A549 (cell line): ENCODE data around the gene CERS6. TPM values are rescaled to one million over a fixed set of nuclear protein-coding genes. Genes with fewer than 3 reads are reported as not detected.

Experiments
- ATAC-seq, 2 experiments: fragments of 200-7000 bp in 1 of 2; fragments of >200 bp in 1 of 2; cut with Nextera tagmentation in 1 of 2; cut with Tn5 transposase in 1 of 2; 3 replicates each; pipeline versions ENCODE4 v1.8.0 to v1.9.1; 2018 to 2020; ENCODE audit warnings: mild to moderate bottlenecking in 1 of 2, moderate library complexity in 1 of 2
- CTCF ChIA-PET: fragments of 300-600 bp; sonication (Branson Sonifier 250); formaldehyde crosslinking; extraction: SDS; loops from one replicate; lab custom pipeline; 2021; ENCODE audit warnings: antibody characterized with exemption, inconsistent platforms; lab: Yijun Ruan, JAX
- POLR2A ChIA-PET: fragments of 350-600 bp; formaldehyde crosslinking; extraction: SDS; loops from one replicate; lab custom pipeline; 2021; ENCODE audit warnings: antibody characterized with exemption, inconsistent platforms; lab: Yijun Ruan, JAX
- DNase-seq, 2 experiments: peaks; one replicate each; pipeline versions ENCODE4 v3.0.0 to v3.0.0-alpha.2; 2011 to 2016; ENCODE audit warnings: low read depth in 1 of 2, low spot score in 1 of 2
- FAIRE-seq: peaks from 2 replicates; lab custom pipeline; 2011; peaks lifted over from hg19 to GRCh38; lab: Jason Lieb, UNC
- H3K27ac ChIP-seq, 2 experiments: fragments of >200 bp; sonication (Bioruptor Twin); formaldehyde crosslinking; 3 replicates each; pipeline ENCODE4 v1.5.1; 2016 to 2017
- H3K4me1 ChIP-seq: fragments of >200 bp; sonication (Bioruptor Twin); formaldehyde crosslinking; 3 replicates; pipeline ENCODE4 v1.6.1; 2016
- H3K4me2 ChIP-seq: fragments of >200 bp; sonication (Bioruptor Twin); formaldehyde crosslinking; 3 replicates; pipeline ENCODE4 v1.6.1; 2016
- H3K4me3 ChIP-seq: fragments of >200 bp; sonication (Bioruptor Twin); formaldehyde crosslinking; 3 replicates; pipeline ENCODE4 v1.5.1; 2016
- H3K9me3 ChIP-seq: fragments of >200 bp; sonication (Bioruptor Twin); formaldehyde crosslinking; 3 replicates; pipeline ENCODE4 v1.6.1; 2016
- BHLHE40 ChIP-seq: IDR thresholded peaks from 2 replicates; pipeline ENCODE4 v1.6.1; 2012; ENCODE audit warnings: low read depth, low read length, inconsistent platforms
- CBX8 ChIP-seq: fragments of 200-600 bp; sonication (generic); IDR thresholded peaks from 2 replicates; pipeline ENCODE4 v1.6.1; 2016
- CHD4 ChIP-seq: fragments of 200-600 bp; sonication (generic); IDR thresholded peaks from 2 replicates; pipeline ENCODE4 v1.6.1; 2016; ENCODE audit warnings: antibody characterized with exemption, mild to moderate bottlenecking, borderline replicate concordance
- EHF ChIP-seq: fragments of 250-450 bp; sonication (Bioruptor Pico); IDR thresholded peaks from 2 replicates; pipeline ENCODE4 v1.5.0; 2020; ENCODE audit warnings: mild to moderate bottlenecking
- FOSB ChIP-seq: fragments of 250-450 bp; sonication (Bioruptor Pico); IDR thresholded peaks from 2 replicates; pipeline ENCODE4 v1.5.0; 2020; ENCODE audit warnings: mild to moderate bottlenecking, moderate library complexity
- FOXS1 ChIP-seq: fragments of 250-450 bp; sonication (Bioruptor Pico); IDR thresholded peaks from 2 replicates; pipeline ENCODE4 v1.5.0; 2020; ENCODE audit warnings: mild to moderate bottlenecking, moderate library complexity
- HDAC2 ChIP-seq: fragments of 200-600 bp; sonication (generic); IDR thresholded peaks from 2 replicates; pipeline ENCODE4 v1.6.1; 2016
- HEYL ChIP-seq: fragments of 250-450 bp; sonication (Bioruptor Pico); IDR thresholded peaks from 2 replicates; pipeline ENCODE4 v1.8.0; 2021; ENCODE audit warnings: mild to moderate bottlenecking, moderate library complexity
- HOXB13 ChIP-seq: fragments of 250-450 bp; sonication (Bioruptor Pico); IDR thresholded peaks from 2 replicates; pipeline ENCODE4 v1.5.0; 2020; ENCODE audit warnings: low read depth, mild to moderate bottlenecking, moderate library complexity
- HOXB5 ChIP-seq: fragments of 250-450 bp; sonication (Bioruptor Pico); IDR thresholded peaks from 2 replicates; pipeline ENCODE4 v1.5.0; 2020; ENCODE audit warnings: mild to moderate bottlenecking, moderate library complexity
- JUNB ChIP-seq: fragments of >200 bp; sonication (Bioruptor Twin); formaldehyde crosslinking; IDR thresholded peaks from 2 replicates; pipeline ENCODE4 v1.6.1; 2016
- KDM1A ChIP-seq: fragments of 200-600 bp; sonication (generic); IDR thresholded peaks from 2 replicates; pipeline ENCODE4 v1.6.1; 2016; ENCODE audit warnings: low read depth, mild to moderate bottlenecking
- MAFK ChIP-seq: fragments of 450-650 bp; IDR thresholded peaks from 2 replicates; pipeline ENCODE4 v1.6.1; 2014; ENCODE audit not compliant: partially characterized antibody
- MAZ ChIP-seq: fragments of 150-350 bp; IDR thresholded peaks from 2 replicates; pipeline ENCODE4 v1.6.1; 2014; ENCODE audit warnings: antibody characterized with exemption, low read depth, low read length, borderline replicate concordance
- NFE2L2 ChIP-seq: fragments of 150-350 bp; conservative IDR thresholded peaks from 2 replicates; pipeline ENCODE4 v1.6.1; 2014; ENCODE audit warnings: low read length
- NR3C1 ChIP-seq: fragments of >200 bp; sonication (Bioruptor Twin); formaldehyde crosslinking; IDR thresholded peaks from 3 replicates; pipeline ENCODE4 v1.6.1; 2017
- PHF8 ChIP-seq: fragments of 200-600 bp; sonication (generic); IDR thresholded peaks from 2 replicates; pipeline ENCODE4 v1.6.1; 2016; ENCODE audit warnings: low read depth, mild to moderate bottlenecking, antibody characterized with exemption, moderate library complexity, borderline replicate concordance
- RFX5 ChIP-seq: fragments of 450-650 bp; IDR thresholded peaks from 2 replicates; pipeline ENCODE4 v1.7.1; 2014; ENCODE audit warnings: antibody characterized with exemption, mild to moderate bottlenecking, moderate library complexity
- RNF2 ChIP-seq: fragments of 200-600 bp; sonication (generic); IDR thresholded peaks from 2 replicates; pipeline ENCODE4 v1.6.1; 2016; ENCODE audit warnings: low read depth, mild to moderate bottlenecking, antibody characterized with exemption, moderate library complexity, borderline replicate concordance
- SREBF2 ChIP-seq: fragments of 450-650 bp; IDR thresholded peaks from 2 replicates; pipeline ENCODE4 v1.6.1; 2014; ENCODE audit warnings: mild to moderate bottlenecking, moderate library complexity
- TP53 ChIP-seq: fragments of 250-450 bp; sonication (Bioruptor Pico); IDR thresholded peaks from 2 replicates; pipeline ENCODE4 v1.5.0; 2021; ENCODE audit warnings: mild to moderate bottlenecking, moderate library complexity
- WGBS: methylation state at CpG from one replicate; pipeline ENCODE4 v1.1.6; 2017; ENCODE audit errors: missing lambda C conversion rate; 5-methylcytosine and 5-hydroxymethylcytosine counted together
- polyA plus RNA-seq, 4 experiments: library from polyadenylated mRNA; depleted of rRNA in 3 of 4; stranded (reverse); fragments of >200 nt; fragmentation: RNase III in 1 of 4; extraction: RNeasy Plus Mini Kit Qiagen cat#74134 plus additional on column Dnase treatment in 1 of 4; gene quantifications; 2 replicates in 3 of 4; 3 replicates in 1 of 4; pipeline ENCODE4 v1.2.3, GENCODE V29; 2011 to 2017
- TF ChIP-seq, protein P1 (sequence below): fragments of 250-450 bp; sonication (Bioruptor Pico); IDR thresholded peaks from 2 replicates; pipeline ENCODE4 v1.5.0; 2020; ENCODE audit warnings: low read depth, mild to moderate bottlenecking, moderate library complexity
- TF ChIP-seq, protein P2 (sequence below): IDR thresholded peaks from 2 replicates; pipeline ENCODE4 v1.6.1; 2012
- TF ChIP-seq, protein P3 (sequence below): fragments of 150-350 bp; IDR thresholded peaks from 2 replicates; pipeline ENCODE4 v1.6.1; 2014; ENCODE audit warnings: low read depth, mild to moderate bottlenecking, low read length

CERS6 gene
- polyA plus RNA-seq, 2 of the 4 experiments (the other 2 are of a cell fraction) = 12.0 to 16.9 TPM

DNA sequence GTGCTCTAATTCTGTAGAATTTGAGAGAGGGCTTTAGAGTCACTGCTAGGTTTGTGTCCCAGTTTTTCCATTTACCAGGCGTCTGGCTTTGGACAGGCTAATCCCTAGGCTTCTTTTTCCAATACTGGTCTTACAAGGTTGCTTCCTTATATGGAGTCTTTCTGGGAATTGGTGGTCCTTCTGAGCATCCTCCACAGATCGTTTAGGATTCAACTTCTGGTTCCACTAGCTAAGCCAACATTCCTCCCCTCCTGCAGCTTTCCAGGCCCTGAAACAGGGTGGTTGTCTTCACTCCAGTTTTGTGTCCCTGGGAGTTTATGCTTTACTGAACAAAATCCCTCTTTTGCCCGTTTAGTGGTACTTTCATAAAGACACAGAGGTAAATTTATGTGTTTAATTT lies 170.6 kb downstream of the CERS6 start:
- Histone ChIP-seq H3K27ac (no peak overlapping the region), H3K4me2 (no peak overlapping the region), H3K4me3 (no peak overlapping the region), H3K4me1 (peaks cover 15% of the 10 kb centered on the region), H3K9me3 (no peaks in the 10 kb centered on the region)
- TF ChIP-seq, protein P1, sequence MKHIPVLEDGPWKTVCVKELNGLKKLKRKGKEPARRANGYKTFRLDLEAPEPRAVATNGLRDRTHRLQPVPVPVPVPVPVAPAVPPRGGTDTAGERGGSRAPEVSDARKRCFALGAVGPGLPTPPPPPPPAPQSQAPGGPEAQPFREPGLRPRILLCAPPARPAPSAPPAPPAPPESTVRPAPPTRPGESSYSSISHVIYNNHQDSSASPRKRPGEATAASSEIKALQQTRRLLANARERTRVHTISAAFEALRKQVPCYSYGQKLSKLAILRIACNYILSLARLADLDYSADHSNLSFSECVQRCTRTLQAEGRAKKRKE (CRISPR knock-in tag) = no peak
- TF ChIP-seq NR3C1 (no peak), BHLHE40 (no peak), CBX8 (no peak), KDM1A (no peak), TP53 (no peak)
- TF ChIP-seq, protein P2, sequence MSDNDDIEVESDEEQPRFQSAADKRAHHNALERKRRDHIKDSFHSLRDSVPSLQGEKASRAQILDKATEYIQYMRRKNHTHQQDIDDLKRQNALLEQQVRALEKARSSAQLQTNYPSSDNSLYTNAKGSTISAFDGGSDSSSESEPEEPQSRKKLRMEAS = no peak
- no peak for ATAC-seq
- DNase-seq = no peak
- 80% methylated on average over 3 of the region's 3 CpGs for WGBS
- ChIA-PET POLR2A (no interaction called here), CTCF (interaction anchor here (0.6 kb wide), 1 partner anchor 157 kb away, joined by 3 read pairs; no protein-coding TSS in a partner anchor)
- no peak for FAIRE-seq

DNA sequence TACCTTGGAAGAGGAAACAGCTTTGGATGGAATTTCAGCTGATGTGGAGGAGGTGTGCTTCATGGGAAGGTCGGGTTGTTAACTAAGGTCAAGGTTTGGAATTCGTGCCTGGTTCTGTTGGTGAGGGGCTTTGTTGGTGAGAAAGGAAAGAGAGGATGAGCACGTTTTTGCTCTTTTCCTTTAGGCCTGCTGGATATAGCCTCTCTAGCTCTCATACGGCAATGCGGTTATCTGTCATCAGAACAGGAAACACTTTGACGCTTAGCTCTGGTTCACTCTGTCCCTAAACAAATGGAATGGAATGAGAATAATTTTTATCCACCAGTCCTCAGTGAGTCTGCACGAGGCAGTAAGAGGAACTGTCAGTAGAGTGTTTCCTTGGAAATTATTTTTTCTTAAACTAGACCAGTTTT lies 176.6 kb downstream of the CERS6 start:
- H3K4me1 ChIP-seq = no peaks in the 10 kb centered on the region
- no peak for TF ChIP-seq HOXB5
- TF ChIP-seq, all 56 proteins: peak for 0
- WGBS = 81% methylated on average over 7 of the region's 7 CpGs
- no peak for ATAC-seq
- H3K4me2 ChIP-seq = no peak overlapping the region
- DNase-seq = no peak
- H3K4me3 ChIP-seq = no peak overlapping the region
- ChIA-PET POLR2A (no interaction called here), CTCF (interaction anchor here (1.4 kb wide), 1 partner anchor 11 kb away, joined by 5 read pairs; no protein-coding TSS in a partner anchor)
- H3K27ac ChIP-seq = no peak overlapping the region
- FAIRE-seq = no peak
- no peaks in the 10 kb centered on the region for H3K9me3 ChIP-seq

DNA sequence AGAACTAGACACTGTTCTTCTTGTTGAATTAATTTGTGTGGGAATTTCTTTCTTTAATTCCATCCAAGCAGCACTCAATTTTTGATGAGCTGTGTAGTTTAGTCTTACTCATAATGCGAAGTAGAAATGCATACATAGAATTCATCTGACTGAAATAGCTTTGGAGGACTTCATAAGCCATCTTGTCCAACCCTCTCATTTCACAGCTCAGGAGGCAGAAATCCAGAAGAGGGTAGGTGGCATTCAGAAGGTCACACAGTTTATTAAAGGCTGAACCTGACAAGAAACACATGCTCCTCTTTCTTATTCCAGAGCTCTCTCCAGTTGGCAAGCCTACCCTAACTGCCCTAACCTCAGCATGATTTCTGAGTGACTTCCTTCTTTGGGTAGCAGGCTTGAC lies 177.1 kb downstream of the CERS6 start:
- H3K4me1 ChIP-seq = no peaks in the 10 kb centered on the region
- 95% methylated on average over 1 of the region's 1 CpG for WGBS
- ATAC-seq (no peak), FAIRE-seq (no peak)
- no peaks in the 10 kb centered on the region for H3K9me3 ChIP-seq
- CTCF ChIA-PET = interaction anchor here (1.4 kb wide), 1 partner anchor 11 kb away, joined by 5 read pairs; no protein-coding TSS in a partner anchor
- no peak for TF ChIP-seq MAFK
- TF ChIP-seq TP53 = no peak
- TF ChIP-seq, protein P3, sequence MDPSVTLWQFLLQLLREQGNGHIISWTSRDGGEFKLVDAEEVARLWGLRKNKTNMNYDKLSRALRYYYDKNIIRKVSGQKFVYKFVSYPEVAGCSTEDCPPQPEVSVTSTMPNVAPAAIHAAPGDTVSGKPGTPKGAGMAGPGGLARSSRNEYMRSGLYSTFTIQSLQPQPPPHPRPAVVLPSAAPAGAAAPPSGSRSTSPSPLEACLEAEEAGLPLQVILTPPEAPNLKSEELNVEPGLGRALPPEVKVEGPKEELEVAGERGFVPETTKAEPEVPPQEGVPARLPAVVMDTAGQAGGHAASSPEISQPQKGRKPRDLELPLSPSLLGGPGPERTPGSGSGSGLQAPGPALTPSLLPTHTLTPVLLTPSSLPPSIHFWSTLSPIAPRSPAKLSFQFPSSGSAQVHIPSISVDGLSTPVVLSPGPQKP = no peak
- TF ChIP-seq SREBF2 = no peak
- no peak for TF ChIP-seq FOSB (CRISPR knock-in tag)
- TF ChIP-seq CHD4 = no peak
- no peak for TF ChIP-seq NFE2L2
- TF ChIP-seq, protein P1 (CRISPR knock-in tag) = no peak
- TF ChIP-seq, protein P2 = no peak
- no peak for TF ChIP-seq PHF8
- TF ChIP-seq HEYL (CRISPR knock-in tag) = no peak
- TF ChIP-seq RFX5 = no peak
- TF ChIP-seq JUNB = no peak
- TF ChIP-seq RNF2 = no peak
- no peak for TF ChIP-seq MAZ
- TF ChIP-seq EHF (CRISPR knock-in tag) = no peak
- TF ChIP-seq FOXS1 (CRISPR knock-in tag) = no peak
- TF ChIP-seq HDAC2 = no peak
- TF ChIP-seq HOXB13 (CRISPR knock-in tag) = no peak
- TF ChIP-seq, all 56 proteins: peak for 0
- H3K4me3 ChIP-seq = no peak overlapping the region
- DNase-seq = no peak
- no peak overlapping the region for H3K4me2 ChIP-seq
- POLR2A ChIA-PET = no interaction called here
- no peak overlapping the region for H3K27ac ChIP-seq
